HG02678 (cell line): ENCODE data around the gene ANO3.
"Not testable (repeated sequence)": the region's sequence is repeated elsewhere in the genome, so short reads cannot be mapped to it uniquely, and the experiment has no call there.

Experiments used
- ATAC-seq: cut with Tn5 transposase; IDR thresholded peaks from one replicate; pipeline ENCODE4 v1.9.1; 2021; ENCODE audit warnings: mild to moderate bottlenecking, moderate library complexity; ENCODE audit not compliant: unreplicated experiment

Gene ANO3

DNA sequence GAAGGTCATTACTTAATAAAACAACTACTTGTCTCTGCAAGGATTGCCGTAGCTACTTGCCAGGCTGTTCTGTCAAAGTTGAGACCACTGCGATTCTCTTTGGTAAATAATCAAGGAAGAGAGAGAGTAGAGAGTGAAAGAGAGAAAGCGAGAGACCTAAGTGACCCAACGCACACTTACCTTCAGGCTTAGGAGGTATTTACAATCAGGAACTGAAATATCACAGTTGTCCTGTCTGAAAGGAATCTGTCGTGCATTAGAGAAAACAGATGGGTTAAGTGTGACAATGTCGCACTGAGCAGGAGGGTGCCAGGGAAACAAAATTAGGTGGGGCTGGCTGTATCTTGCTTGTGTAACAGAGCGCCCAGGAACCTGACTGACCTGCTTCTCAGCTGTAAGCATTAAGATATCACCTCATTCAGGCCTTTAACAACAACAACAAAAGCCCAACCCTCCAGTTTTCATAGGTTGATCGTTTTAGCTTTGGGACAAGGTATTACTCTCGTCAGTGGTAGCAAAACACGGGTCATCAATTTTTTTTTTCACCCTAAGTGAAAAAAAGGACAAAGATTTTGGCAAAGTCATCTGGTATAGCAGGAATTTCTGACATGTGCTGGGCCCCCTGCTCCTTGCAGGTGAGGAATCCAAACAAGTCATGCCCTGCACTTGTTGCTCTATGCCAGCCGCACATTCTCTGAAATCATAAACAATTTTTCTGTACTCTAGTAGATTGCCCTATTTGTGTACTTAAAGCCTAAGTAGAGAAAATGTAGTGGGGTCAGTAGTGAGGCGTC lies 240.1 kb downstream of the ANO3 start, which contains the start of gene MUC15:
TSS of gene MUC15 (minus strand) at position 403 of the 794 bp plus-strand sequence. CDS start 5,169 bp downstream, outside the sequence.
- ATAC-seq, result no peak

DNA sequence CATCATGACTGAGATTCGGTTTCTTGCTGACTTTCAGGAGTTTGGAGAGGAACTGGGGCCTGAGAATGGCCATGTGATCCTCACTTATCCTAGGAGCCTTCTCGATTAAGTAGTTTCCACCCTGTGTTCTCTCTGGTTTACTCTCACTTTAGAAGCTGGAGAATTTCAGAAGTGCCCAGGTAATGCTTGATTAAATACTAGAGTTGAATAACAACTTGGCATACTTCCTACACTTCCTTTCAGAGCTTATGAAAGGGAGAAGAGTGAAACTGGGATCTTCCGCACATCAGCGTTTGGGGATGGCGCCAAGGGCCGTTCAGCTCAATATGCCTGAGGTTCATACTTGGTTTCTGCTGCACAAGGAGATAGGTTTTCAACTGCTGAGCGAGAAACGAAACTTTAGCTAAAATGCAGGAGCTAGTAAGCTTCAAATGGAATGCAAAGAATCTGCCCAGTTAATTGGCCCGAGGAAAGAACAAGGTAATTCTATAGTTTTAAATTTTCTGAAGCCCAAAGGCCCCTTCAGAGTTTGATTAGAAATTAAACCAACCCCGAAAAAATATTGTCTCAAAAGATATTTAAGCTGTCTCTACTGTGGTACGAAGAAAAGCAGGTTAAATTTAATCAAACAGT lies 241.0 kb downstream of the ANO3 start:
- ATAC-seq, result no peak

DNA sequence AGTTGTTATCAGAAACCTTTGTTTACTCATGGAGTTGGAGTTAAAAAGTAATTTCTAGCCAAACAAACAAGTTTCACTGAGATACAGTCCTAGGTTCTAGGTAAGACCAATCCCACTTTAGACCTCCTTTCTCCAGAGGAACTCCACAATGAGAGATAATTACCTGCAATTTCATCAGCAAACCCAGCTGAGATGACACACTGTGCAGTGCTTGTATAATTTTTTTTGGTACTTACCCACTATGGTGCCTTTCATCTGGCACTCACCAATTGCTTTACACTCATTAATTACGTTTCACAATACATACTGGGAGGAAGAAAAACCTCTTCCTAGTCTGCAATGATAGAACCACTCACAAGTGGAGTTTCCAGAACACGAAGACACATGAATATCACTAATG lies 242.0 kb downstream of the ANO3 start:
- ATAC-seq, result no peak

DNA sequence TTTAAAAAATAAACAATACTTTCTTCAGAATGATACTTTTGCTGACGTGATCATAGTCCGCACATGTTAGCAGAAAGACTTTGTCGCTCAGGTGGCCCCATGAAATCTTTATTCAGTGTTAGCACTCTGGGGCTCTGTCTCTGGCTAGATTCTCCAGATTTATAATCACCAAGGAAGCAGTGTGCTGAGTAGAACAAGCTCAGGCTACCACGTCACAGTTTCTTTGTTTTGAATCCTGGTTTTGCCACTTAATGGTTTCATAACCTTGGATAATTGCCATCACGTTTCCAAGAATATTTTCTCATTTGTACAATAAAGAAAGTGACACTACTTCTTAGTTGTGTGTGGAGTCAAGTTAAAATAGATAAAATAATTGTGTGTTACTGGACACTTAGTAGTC lies 244.0 kb downstream of the ANO3 start:
- no peak for ATAC-seq

DNA sequence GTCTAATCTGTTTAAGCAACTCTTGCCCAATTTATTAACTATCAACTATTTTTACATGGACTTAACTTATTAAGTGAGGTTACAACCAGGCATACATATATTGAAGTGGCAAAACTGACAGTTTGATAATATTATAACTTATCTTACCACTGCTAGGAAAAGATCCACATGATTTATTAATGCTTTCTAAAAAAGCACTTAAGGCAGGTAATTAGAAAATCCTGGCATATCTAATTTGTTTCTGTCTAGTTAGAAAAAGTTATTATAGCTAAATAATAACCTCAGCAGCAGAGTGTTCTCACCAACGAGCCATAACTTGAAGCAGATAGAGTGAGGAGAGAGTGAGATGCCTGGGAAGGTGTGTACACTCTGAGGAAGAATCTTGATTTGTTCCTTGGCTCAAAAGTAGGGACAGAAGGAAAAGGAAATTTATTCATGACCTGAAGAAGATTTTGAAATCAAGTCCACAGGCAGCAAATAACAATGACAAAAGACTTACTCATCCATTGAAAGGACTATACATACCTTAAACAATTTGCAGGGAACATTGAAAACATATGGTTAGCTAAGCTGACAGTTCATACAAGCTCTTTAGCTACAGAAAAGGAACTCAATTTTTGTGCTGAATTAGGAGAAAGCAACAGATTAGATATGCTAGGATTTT lies 247.2 kb downstream of the ANO3 start:
- no peak for ATAC-seq

DNA sequence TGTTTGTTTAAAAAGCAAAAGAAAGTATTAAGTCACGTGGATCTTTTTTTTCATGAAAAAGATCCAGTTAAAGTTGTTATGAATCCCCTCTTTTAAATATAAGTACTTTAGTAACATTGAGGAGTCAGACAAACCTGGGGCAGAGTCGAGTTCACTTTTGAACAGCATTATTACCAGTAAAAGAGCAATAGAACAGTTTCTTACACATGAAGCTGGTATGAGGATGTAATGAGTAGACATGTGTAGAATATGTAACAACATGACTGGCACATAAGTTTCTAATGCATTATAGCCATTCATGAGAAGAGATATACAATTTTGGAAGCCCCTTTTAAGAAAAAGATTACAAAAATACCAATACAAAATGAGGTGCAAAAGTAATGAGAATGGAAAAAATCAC lies 247.8 kb downstream of the ANO3 start:
- ATAC-seq, result no peak

DNA sequence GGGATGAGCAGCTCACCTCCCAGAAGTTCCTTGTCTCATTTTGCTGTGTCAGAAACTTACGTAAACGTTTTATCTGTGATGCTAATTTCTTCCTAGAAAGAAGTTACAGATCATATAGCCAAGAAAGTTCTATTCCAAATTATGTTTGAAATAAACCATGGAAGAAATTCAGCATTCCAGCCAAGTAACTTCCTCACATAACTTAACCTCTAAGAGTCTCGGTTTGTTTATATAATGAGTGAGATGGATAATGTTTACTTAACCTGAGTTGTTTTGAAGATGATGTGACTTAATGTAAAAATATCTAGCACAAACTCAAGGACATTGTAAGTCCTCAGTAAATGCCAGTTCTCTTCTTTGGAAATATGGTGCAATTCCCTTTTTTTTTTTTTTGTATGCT lies 249.0 kb downstream of the ANO3 start:
- no peak for ATAC-seq

DNA sequence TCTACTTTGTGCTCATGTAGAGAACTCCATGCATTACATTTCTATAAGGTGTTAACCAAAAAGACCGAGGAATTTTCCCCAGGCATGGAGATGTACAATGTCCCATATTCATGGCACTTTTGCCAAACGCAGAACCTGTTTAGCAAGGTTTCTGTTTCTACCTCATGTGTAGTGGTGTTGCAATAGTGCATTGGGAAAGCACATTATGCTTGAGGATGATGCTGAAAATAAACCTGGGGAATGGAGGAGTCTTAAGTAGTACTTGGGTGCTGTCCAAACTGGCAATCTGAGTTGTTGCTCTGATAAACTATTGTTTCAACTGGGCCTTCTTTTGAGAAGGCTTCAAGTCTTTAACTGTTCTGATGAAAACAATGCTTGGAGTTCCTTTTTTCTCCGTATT lies 251.6 kb downstream of the ANO3 start:
- ATAC-seq, result no peak

DNA sequence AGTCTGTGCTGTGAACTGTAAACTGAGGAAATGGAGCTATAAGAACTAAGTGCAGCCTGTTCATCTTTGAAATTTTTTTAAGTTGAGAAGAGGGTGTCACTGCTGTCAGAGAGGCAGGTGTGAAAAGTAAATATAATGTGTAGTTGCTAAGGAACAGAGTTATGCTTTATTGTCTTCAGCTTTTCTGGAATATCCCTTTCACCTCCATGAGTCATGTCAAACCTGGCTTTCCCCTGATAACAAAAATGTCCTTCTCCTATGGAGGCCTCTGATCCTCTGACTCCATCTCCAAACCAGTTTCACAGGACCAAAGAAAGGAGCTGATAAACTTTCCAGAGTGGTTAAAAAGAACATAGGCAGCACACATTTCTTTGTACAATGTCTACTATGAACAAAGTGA lies 252.9 kb downstream of the ANO3 start:
- no peak for ATAC-seq

DNA sequence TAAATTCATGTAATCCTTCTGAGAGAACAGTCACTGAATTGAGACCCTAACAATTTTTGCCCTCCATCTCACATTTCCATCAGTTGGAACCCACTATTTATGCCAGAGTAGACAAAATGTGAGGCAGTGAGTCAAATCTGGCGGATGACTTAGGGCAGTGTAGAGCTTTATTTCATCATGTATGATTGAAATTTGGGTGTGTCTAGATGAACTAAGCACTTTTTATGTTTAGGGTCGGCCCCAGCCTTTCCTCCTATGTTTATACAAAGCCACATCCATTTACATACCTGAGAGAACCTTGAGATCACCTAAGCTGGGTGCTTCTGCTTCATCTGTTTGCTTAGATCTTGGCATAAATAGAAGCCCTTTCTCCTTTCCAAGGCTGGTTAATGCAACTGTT lies 255.1 kb downstream of the ANO3 start:
- no peak for ATAC-seq

DNA sequence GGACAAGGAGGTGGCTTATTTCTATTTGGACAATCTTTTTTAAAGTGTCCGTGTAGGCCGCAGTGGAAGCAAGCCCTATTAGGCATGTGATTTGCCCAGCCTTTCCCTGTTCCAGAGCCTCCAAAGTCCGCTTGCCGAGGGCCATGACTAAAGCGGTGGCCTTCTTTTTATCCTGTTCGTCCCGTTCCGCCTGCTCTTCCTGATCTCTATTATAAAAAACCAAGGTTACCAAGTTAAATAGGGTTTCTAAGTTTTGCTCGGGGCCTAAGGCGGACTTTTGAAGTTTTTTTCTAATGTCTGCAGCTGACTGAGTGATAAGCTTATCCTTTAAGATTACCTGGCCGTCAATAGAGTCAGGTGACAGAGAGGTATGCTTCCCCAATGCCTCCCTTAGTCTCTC lies 261.8 kb downstream of the ANO3 start:
- no peak for ATAC-seq

DNA sequence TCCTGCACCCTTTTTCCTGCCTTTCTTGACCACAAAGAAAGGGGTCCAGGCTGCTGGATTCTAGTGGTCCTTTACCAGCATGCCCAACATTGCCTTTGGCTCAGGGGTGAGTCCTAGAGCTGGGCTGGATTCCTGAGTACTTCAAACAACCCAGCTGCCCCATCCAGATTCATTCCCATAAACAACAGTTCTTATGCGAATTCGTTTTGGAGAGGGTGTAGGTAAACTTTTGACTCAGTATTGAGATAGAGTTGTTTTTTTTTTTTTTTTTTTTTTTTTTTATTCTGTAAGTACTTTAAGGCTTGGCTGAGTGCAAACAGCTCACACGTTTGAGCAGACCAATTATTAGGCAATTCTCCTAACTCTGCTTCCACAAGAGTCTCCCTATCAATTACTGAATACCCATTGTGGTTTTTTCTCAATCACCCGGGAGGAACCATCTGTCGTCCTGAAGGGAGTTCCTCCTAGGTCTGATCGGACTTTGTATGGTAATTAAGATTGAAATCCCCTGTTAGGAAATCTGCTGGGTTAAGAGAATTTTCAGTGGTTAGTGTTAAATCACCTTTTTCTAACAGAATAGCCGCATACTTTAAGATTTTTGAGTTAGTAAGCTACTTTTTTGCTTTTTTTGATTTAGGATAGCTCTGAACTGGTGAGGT lies 263.4 kb downstream of the ANO3 start:
- ATAC-seq, result not testable (repeated sequence)

DNA sequence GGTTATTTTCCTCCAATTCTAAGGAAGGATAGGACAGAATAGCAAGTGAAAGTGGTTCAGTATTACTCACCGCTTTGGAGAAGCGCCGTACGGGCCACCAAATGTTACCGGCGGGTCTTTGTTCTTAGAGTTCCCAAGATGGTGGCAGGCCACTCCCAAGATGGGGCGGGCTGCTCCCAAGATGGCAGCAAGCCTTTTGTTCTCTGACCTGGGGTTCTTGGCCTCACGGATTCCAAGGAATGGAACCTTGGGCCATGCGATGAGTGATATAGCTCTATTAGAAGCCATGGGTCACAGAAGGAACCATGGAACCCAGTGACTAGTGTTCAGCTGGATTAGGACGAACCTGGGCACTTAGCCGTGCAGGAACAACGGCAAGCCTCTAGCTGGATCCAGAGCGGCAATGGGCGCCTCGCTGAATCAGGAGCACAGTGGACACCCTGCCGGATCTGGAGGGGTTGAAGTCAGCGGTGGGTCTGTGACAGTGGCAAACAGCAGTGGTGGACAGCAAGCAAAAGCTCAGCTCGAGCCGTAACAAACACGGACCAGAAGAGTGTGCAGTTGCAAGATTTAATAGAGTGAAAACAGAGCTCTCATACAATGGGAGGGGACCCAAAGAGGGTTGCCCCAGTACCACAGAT lies 265.2 kb downstream of the ANO3 start:
- not testable (repeated sequence) for ATAC-seq

DNA sequence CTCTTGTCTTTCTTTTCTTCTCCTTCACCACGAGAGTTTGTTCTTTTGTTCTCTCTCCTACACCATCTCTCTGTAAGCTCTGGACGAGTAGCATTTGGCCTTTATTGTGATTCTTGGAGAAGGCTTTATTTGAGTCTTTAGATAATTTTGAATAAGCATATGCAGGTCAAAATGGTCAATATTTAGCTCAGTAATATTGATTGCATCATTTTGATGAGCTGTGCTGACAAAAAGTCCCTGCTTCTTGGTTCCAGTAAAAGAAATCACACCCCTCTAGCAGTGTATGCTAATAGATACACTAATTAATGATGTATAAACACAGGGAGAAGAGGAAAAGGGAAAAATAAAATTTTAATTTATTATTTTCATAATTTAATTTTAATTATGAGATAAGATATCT lies 266.0 kb downstream of the ANO3 start:
- ATAC-seq, result no peak

DNA sequence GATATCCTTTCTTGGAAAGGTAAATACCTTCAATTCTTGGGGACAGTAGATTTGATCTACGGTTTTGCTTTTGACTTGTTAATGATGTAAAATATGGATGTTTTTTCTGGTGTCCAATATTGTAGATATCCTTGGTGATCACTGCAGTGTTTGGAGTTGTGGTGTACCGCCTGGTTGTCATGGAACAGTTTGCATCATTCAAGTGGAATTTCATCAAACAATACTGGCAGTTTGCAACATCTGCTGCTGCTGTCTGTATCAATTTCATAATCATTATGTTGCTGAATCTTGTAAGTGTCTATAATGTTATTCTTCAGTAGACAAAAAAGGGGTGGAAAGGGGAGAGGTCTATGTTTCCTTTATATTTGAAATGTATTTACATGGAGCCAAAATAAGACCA lies 267.5 kb downstream of the ANO3 start:
- no peak for ATAC-seq

DNA sequence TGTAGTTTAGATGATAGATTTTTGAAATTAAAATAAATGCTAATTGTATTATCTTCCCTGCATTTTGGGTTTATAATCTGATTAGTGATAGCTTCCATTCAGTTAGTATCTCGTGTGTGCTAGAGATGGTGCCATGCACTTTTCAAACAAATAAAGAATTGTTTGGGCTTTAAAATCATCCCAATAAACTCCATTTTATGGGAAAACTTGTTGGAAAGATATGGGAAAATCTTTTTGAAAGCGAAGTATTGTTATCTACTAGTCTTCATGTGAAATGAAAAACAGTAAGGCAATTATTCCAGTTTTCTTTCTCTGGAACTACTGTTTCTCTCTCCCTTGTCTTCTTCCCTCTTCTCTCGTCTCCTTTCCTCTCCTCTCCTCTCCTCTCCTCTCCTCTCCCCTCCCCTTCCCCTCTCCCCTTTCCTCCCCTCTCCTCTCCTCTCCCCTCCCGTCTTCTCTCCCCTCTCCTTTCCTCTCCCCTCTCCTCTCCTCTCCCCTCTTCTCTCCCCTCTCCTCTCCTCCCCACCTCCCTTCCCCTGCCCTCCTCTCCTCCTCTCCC lies 268.0 kb downstream of the ANO3 start:
- no peak for ATAC-seq

DNA sequence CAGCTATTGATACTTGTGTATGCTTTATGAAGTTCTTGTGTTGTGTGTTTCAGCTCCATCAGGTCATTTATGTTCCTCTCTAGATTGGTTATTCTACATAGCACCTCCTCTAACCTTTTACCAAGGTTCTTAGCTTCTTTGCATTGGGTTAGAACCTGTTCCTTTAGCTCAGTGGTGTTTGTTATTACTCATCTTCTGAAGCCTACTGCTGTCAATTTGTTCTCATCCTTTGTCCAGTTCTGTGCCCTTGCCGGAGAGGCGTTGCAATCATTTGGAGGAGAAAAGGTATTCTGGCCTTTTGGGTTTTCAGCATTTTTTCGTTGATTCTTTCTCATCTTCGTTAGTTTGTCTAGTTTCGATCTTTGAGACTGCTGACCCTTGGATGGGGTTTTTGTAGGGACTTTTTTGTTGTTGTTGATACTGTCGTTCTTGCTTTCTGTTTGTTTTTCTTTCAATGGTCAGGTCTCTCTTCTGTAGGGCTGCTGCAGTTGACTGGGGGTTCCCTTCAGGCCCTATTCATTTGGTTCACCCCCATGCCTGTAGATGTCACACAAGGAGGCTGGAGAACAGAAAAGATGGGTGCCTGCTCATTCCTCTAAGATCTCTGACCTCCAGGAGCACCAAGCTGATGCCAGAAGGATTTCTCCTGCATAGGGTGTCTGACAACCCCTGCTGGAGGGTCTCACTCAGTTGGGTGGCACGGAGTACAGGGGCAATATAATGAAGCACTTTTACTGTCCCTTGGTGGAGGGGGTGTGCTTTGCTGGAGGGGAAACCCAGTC lies 276.0 kb downstream of the ANO3 start:
- no peak for ATAC-seq

DNA sequence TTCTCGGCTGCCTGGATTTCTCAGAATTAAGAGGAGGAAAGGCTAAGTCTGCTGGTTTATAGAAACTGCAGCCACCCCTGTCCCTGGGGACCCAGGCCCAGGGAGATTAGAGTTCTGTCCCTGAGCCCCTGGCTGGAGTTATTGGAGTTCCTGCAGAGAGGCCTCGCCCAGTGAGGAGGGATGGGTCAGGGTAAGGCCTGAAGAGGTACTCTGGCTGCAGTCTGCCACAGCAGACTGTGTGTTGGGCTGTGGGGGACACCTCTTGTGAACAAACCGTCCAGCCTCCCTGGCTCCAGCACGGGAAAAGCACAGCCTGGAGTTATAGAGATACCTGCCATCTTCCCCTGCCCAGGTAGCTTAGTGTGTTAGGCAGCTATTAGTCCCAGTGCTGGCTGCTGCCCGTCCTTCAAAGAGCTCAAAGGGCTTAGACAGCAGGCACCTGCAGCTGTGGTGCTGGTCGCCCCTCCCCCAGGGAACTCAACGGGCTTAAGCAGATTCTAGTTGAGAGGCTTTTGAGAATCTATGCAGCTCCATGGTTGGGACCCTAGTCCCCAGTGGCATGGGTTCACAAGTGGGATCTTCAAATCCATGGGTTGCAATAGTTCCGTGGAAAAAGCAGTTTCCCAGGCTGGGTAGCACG lies 276.7 kb downstream of the ANO3 start:
- no peak for ATAC-seq

DNA sequence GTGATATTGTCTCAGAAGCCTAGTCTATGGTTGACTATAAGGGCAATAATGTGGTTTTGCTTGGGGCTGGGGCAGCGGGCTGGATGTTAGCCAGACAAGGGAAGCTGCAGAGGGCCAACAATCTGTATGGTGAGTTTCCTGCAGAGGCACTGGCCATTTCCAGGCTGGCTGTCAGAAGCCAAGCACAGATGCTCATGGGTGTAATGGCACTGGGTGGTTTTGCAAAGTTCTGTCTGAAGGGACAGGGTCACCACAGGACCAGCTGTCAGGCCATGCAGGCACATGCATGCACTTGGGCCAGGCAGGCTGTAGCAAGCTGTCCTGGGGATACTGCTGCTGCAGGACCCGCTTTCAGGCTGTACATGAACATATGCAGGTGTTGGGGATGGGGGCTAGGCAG lies 281.8 kb downstream of the ANO3 start:
- no peak for ATAC-seq
